HEK293T (cell line): ENCODE results near the gene LHX6.

Experiments used
- CTCF ChIA-PET: fragments of 350-600 bp; formaldehyde crosslinking; extraction: SDS; loops from one replicate; lab custom pipeline; 2021; ENCODE audit warnings: antibody characterized with exemption, inconsistent platforms; lab: Yijun Ruan, JAX
- POLR2A ChIA-PET: fragments of 350-600 bp; formaldehyde crosslinking; extraction: SDS; loops from one replicate; lab custom pipeline; 2020; ENCODE audit warnings: antibody characterized with exemption, inconsistent platforms; lab: Yijun Ruan, JAX
- DNase-seq: peaks from one replicate; pipeline ENCODE4 v3.0.0; 2012; ENCODE audit warnings: mixed read lengths; ENCODE audit errors: extremely low spot score
- ARNT ChIP-seq: fragments of 450-650 bp; IDR thresholded peaks from 2 replicates; pipeline ENCODE4 v1.6.1; 2017; ENCODE audit warnings: mild to moderate bottlenecking
- BHLHE40 ChIP-seq: fragments of 450-650 bp; IDR thresholded peaks from 2 replicates; pipeline ENCODE4 v1.6.1; 2016; ENCODE audit warnings: mild to moderate bottlenecking, moderate library complexity, borderline replicate concordance
- CTBP1 ChIP-seq: fragments of 450-650 bp; IDR thresholded peaks from 2 replicates; pipeline ENCODE4 v1.6.1; 2016; ENCODE audit warnings: borderline replicate concordance
- ELF4 ChIP-seq: fragments of 450-650 bp; IDR thresholded peaks from 2 replicates; pipeline ENCODE4 v1.6.1; 2017; ENCODE audit warnings: antibody characterized with exemption
- FOXA1 ChIP-seq: fragments of 450-650 bp; IDR thresholded peaks from 2 replicates; pipeline ENCODE4 v1.6.1; 2016; ENCODE audit warnings: mild to moderate bottlenecking
- FOXK2 ChIP-seq: fragments of 450-650 bp; IDR thresholded peaks from 2 replicates; pipeline ENCODE4 v1.6.1; 2016; ENCODE audit warnings: mild to moderate bottlenecking
- FOXM1 ChIP-seq: fragments of 450-650 bp; IDR thresholded peaks from 2 replicates; pipeline ENCODE4 v1.6.1; 2017; ENCODE audit warnings: mild to moderate bottlenecking, borderline replicate concordance
- HDGF ChIP-seq: fragments of 450-650 bp; IDR thresholded peaks from 2 replicates; pipeline ENCODE4 v1.6.1; 2017; ENCODE audit warnings: antibody characterized with exemption, borderline replicate concordance
- L3MBTL2 ChIP-seq: fragments of 450-650 bp; conservative IDR thresholded peaks from 2 replicates; pipeline ENCODE4 v1.6.1; 2016; ENCODE audit warnings: mild to moderate bottlenecking
- LEF1 ChIP-seq: fragments of 450-650 bp; IDR thresholded peaks from 2 replicates; pipeline ENCODE4 v1.6.1; 2017; ENCODE audit warnings: mild to moderate bottlenecking, borderline replicate concordance
- NFRKB ChIP-seq: fragments of 450-650 bp; IDR thresholded peaks from 2 replicates; pipeline ENCODE4 v1.6.1; 2016; ENCODE audit warnings: mild to moderate bottlenecking, moderate library complexity
- SP1 ChIP-seq: fragments of 450-650 bp; IDR thresholded peaks from 2 replicates; pipeline ENCODE4 v1.6.1; 2017
- SUZ12 ChIP-seq: fragments of 450-650 bp; IDR thresholded peaks from 2 replicates; pipeline ENCODE4 v1.6.1; 2016; ENCODE audit warnings: mild to moderate bottlenecking
- TARDBP ChIP-seq: fragments of 450-650 bp; IDR thresholded peaks from 2 replicates; pipeline ENCODE4 v1.6.1; 2016
- ZNF384 ChIP-seq: fragments of 450-650 bp; IDR thresholded peaks from 2 replicates; pipeline ENCODE4 v1.6.1; 2016
- TF ChIP-seq, protein P1 (sequence below): fragments of 450-650 bp; IDR thresholded peaks from 2 replicates; pipeline ENCODE4 v1.6.1; 2016

The LHX6 gene

DNA sequence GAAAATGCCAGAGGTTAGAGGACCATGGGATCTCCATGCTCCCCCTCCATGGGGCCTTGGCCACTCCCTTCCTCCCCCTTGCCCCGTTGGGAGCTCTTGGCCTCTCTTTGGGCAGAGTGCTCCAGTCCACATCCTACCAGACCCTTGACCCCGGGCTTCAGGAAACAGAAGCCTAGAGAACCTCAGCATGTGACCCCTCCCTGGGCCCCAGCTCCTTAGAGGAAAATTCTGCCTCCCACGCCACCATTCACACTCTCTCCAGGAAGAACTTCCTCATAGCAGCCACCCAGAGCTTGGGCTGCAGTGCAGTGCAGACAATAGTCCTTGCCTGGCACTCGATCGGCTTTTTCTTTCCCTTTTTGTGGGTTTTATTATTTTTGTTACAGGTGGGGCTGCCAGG, 6.0 kb downstream of the LHX6 start:
- CTCF ChIA-PET: interaction anchor here (0.6 kb wide), 1 partner anchor 1808 kb away, joined by 3 read pairs; no protein-coding TSS in a partner anchor
- TF ChIP-seq FOXM1 (no peak), ZNF384 (no peak), TARDBP (no peak), LEF1 (no peak), SP1 (no peak), SUZ12 (no peak)
- POLR2A ChIA-PET: no interaction called here
- DNase-seq: no peak

DNA sequence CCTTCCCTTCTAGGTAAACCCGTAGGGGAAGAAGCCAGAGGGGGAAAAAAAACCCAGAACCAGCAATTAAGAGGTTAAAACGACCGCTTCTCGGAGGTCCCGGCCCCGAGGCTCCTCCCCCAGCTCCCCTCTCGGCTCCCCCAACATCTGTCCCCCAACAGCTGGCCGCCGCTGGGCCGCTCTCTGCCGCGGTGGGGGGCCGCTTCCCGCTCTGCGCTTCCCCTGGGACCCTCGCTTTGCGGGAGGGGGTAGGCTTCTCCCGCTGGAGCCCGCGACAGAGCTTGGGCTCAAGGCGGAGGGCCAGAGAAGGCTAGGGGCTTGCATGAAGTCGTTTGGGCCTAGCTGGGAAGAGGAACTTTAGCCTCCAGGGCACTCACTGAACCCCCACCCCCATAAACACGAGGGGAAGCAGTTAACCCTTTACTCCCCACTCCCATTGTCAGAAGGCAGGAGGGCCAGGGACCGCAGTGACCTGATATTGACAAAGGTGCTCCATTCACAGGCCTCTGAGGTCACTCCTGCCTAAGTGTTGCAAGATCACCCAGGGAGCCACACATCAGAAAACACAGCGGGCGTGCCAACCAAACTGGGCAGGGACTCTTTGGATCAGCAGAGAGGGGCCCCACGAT, 7.5 kb downstream of the LHX6 start:
- TF ChIP-seq HDGF (no peak), FOXM1 (no peak), SP1 (no peak)
- TF ChIP-seq, protein P1, sequence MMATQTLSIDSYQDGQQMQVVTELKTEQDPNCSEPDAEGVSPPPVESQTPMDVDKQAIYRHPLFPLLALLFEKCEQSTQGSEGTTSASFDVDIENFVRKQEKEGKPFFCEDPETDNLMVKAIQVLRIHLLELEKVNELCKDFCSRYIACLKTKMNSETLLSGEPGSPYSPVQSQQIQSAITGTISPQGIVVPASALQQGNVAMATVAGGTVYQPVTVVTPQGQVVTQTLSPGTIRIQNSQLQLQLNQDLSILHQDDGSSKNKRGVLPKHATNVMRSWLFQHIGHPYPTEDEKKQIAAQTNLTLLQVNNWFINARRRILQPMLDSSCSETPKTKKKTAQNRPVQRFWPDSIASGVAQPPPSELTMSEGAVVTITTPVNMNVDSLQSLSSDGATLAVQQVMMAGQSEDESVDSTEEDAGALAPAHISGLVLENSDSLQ: no peak
- ChIA-PET CTCF (no interaction called here), POLR2A (no interaction called here)
- no peak for DNase-seq

DNA sequence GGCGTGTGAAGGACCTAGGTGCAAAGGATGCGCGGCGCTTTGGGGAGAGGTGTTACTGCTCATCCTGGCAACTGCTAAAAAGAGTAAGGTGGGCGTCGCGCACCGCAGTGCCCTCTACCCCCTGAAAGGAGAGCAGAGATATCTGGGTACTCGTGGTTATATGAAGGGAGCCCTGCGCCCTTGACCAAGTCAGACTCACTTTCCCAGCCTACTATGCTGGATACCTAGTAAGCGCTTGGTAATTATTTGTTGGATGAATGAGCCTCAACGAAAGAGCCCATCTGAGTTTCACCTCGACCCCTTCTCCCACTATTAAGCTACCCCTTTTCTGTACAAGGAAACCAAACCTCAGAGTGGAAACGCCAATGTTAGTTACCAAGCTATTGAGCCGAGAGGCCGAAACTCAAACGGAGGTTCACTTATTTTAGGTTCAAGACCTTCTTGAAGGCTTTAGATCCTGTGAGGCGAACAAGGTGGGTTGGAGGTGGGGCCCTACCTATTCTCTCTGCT, 8.0 kb downstream of the LHX6 start:
- ChIA-PET CTCF (no interaction called here), POLR2A (no interaction called here)
- TF ChIP-seq FOXM1: no peak
- no peak for TF ChIP-seq CTBP1
- no peak for TF ChIP-seq FOXK2
- no peak for TF ChIP-seq L3MBTL2
- TF ChIP-seq ARNT: no peak
- no peak for TF ChIP-seq NFRKB
- DNase-seq: no peak

DNA sequence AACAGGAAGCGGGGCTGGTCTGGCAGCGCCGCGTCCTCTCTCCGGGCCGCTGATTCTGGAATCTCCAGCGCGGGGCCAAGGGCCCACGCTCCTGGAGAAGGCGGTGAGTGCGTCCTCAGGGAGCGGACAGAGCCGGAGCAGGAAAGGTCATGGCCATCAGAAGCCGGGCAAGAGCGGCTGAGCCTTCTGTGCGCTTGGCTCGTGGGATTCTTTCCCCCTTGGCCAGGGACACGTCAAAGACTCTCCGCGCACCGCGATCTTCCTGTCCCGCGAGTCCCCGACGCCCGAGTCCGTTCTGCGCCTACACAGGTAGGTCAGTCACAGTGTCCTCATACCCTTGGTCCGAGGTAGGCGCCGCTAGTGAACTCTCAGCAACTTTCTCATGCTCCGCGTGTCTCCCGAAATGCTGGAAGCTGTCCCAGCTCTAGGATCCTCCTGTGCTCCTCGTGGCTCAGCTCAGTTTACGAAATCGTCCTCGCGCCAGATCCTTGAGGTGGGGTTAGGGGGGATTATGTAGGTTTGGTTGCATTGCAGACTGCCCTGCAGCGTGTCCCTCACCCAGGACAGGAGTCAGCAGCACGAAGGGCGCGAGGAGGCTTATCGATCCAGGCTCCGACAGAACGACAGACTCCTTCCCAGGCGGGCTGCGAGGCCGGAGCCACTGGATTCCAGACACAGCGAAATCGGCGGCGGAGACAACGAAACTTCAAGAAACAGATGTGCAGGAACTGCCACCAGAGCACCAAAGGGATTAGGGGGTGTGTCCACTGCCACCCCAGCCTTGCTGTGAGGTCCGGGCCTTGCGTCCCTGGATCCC, 8.7 kb downstream of the LHX6 start:
- POLR2A ChIA-PET: no interaction called here
- CTCF ChIA-PET: no interaction called here
- no peak for DNase-seq
- TF ChIP-seq SP1 (no peak), CTBP1 (no peak), L3MBTL2 (no peak), ELF4 (no peak), LEF1 (no peak), FOXA1 (no peak), TARDBP (no peak), HDGF (no peak), NFRKB (no peak), ZNF384 (no peak), SUZ12 (no peak), FOXK2 (no peak), ARNT (no peak), BHLHE40 (no peak), FOXM1 (no peak)
- TF ChIP-seq, protein P1: no peak

DNA sequence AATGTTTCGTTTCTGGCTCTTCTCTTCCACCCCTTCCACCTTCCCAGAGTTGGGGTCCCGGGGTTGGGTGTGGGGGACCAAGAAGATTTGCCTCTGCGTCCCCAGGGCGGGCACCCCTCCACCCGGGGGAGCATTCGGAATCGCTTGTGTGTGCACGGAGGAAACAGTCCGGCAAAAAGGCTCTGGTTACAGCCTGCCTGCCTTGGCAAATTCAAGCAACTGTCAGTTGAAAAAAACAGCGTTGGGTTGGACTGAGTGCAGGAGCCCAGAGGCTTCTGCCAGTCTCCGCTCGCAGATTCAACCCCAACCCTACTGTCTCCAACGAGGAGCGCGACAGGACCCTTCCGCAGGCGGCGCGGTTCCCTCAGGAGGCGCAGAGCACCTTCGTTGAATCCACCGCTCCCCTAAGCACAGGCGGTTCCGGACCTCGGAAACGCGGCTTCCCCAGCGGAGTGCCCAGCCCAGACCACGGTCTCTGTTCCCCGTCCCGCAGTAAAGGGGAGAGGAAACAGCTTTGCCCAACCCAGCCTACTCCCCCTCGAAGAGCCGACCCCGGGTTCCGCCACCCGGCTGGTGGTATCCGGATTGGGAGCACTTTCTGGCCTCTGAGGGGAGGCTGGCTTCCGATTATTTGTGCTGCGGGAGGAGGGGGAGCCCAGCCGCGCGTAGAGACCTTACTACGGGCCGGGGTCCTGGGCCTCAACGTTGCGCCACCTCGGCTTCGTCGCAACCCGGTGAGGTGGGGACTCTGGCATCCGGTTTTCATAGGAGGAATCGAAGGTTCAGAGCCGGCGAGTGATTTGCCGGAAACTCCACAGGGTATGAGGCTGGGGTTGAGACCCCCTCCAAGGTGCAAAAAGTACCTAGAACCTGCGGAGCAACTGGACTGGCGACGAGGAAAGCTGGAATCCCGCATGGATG, 9.6 kb downstream of the LHX6 start:
- no peak for DNase-seq

More for the DNA sequence above, 9.6 kb downstream of the LHX6 start:
- TF ChIP-seq, protein P1: no peak
- TF ChIP-seq L3MBTL2: no peak
- TF ChIP-seq NFRKB: no peak
- no peak for TF ChIP-seq ZNF384
- TF ChIP-seq HDGF: no peak
- no peak for TF ChIP-seq TARDBP
- TF ChIP-seq CTBP1: no peak
- no peak for TF ChIP-seq FOXA1
- no peak for TF ChIP-seq BHLHE40
- TF ChIP-seq ELF4: no peak
- no peak for TF ChIP-seq ARNT
- TF ChIP-seq SP1: no peak
- ChIA-PET POLR2A (no interaction called here), CTCF (no interaction called here)
